ENCODE results near the gene GPR32.

Gene GPR32

DNA sequence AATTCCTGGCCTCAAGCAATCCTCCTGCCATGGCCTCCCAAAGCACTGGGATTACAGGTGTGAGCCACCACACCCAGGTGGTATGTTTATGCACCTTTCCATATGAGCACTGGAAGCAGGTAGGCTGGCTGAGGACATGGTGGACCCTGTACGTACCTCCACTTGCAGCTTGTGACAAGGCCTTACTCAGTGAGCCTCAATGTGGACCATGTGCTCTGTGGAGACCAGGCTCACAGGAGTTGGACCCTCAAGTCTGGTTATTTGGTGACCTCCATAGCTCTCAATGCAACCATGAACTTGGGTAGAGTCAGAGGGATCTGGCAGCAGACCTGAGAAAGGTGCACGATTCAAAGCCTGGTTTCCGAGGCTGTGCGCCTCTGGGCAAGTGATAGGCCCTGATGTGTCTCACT, 25.4 kb downstream of the GPR32 start:
- Histone ChIP-seq H3F3A (ENCODE audit: control insufficient read depth, insufficient read depth) (peaks cover 41% of the 10 kb centered on the region), H3K4me3 (ENCODE audit: low read length) (no peak overlapping the region), H3K36me3 (ENCODE audit: control insufficient read depth, low read length) (peaks cover 52% of the 10 kb centered on the region), H3K79me2 (ENCODE audit: control insufficient read depth, low read length) (peaks cover 16% of the 10 kb centered on the region), H3K27me3 (ENCODE audit: control insufficient read depth, low read length) (no peaks in the 10 kb centered on the region), H3K4me1 (ENCODE audit: control insufficient read depth, low read length) (peaks cover 23% of the 10 kb centered on the region), H3K27ac (ENCODE audit: low read depth, low read length) (0 out of 2 replicates have a peak overlapping the region, but pooled peaks have one; percentile 1), H3K4me2 (ENCODE audit: low read length) (no peak overlapping the region), H3K9me3 (ENCODE audit: control insufficient read depth, insufficient read depth, low read length) (no peaks in the 10 kb centered on the region), H4K20me1 (ENCODE audit: control insufficient read depth, insufficient read depth, low read depth, low read length) (peaks cover 12% of the 10 kb centered on the region; the same call in 1 of the 2 replicates), H3K9me2 (replicated peaks; ENCODE audit: control insufficient read depth, low read length) (no peaks in the 10 kb centered on the region)
- TF ChIP-seq, protein P1, sequence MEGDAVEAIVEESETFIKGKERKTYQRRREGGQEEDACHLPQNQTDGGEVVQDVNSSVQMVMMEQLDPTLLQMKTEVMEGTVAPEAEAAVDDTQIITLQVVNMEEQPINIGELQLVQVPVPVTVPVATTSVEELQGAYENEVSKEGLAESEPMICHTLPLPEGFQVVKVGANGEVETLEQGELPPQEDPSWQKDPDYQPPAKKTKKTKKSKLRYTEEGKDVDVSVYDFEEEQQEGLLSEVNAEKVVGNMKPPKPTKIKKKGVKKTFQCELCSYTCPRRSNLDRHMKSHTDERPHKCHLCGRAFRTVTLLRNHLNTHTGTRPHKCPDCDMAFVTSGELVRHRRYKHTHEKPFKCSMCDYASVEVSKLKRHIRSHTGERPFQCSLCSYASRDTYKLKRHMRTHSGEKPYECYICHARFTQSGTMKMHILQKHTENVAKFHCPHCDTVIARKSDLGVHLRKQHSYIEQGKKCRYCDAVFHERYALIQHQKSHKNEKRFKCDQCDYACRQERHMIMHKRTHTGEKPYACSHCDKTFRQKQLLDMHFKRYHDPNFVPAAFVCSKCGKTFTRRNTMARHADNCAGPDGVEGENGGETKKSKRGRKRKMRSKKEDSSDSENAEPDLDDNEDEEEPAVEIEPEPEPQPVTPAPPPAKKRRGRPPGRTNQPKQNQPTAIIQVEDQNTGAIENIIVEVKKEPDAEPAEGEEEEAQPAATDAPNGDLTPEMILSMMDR (IDR thresholded peaks at IDR 0.05; ENCODE audit: low read depth, low read length, poor library complexity, severe bottlenecking), result no peak
- no peak for TF ChIP-seq EZH2phosphoT487 (IDR thresholded peaks at IDR 0.05; ENCODE audit: borderline replicate concordance, low read length)

DNA sequence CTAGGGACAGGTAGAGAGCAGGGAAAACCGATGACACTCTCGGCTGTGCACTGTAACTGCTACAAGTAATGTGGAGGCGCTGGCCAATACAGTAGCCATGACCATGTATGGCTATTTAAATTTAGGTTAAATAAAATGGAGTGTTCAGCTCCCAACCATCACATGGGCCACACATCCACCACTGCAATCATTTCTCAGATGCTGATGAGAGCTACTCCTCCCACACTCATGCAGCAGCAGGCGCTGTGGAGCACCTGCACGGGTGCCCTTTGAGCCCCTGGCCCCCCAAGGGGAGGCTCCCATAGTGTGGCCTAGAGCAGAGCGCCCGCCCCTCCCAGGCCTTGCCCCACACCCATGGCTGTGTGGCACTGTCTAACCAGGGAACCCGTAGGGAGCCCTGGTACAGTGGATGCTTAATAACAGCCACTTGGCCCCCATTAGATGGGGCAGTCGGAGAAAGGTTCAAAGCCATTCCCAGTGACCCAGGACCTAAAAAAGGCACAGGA, 25.9 kb downstream of the GPR32 start:
- Histone ChIP-seq H3K27me3 (ENCODE audit: control insufficient read depth, low read length) (no peaks in the 10 kb centered on the region), H3K79me2 (ENCODE audit: control insufficient read depth, low read length) (peaks cover 21% of the 10 kb centered on the region), H3K4me3 (ENCODE audit: low read length) (no peak overlapping the region), H3F3A (ENCODE audit: control insufficient read depth, insufficient read depth) (peaks cover 41% of the 10 kb centered on the region), H3K9me2 (replicated peaks; ENCODE audit: control insufficient read depth, low read length) (no peaks in the 10 kb centered on the region), H3K4me1 (ENCODE audit: control insufficient read depth, low read length) (peaks cover 23% of the 10 kb centered on the region), H3K36me3 (ENCODE audit: control insufficient read depth, low read length) (peaks cover 57% of the 10 kb centered on the region), H3K4me2 (ENCODE audit: low read length) (no peak overlapping the region), H3K9me3 (ENCODE audit: control insufficient read depth, insufficient read depth, low read length) (no peaks in the 10 kb centered on the region), H3K27ac (ENCODE audit: low read depth, low read length) (0 out of 2 replicates have a peak overlapping the region, but pooled peaks have one; percentile 1), H4K20me1 (ENCODE audit: control insufficient read depth, insufficient read depth, low read depth, low read length) (peaks cover 14% of the 10 kb centered on the region)
- no peak for TF ChIP-seq EZH2phosphoT487 (IDR thresholded peaks at IDR 0.05; ENCODE audit: borderline replicate concordance, low read length)
- TF ChIP-seq, protein P1 (IDR thresholded peaks at IDR 0.05; ENCODE audit: low read depth, low read length, poor library complexity, severe bottlenecking), result peak; percentile 44

DNA sequence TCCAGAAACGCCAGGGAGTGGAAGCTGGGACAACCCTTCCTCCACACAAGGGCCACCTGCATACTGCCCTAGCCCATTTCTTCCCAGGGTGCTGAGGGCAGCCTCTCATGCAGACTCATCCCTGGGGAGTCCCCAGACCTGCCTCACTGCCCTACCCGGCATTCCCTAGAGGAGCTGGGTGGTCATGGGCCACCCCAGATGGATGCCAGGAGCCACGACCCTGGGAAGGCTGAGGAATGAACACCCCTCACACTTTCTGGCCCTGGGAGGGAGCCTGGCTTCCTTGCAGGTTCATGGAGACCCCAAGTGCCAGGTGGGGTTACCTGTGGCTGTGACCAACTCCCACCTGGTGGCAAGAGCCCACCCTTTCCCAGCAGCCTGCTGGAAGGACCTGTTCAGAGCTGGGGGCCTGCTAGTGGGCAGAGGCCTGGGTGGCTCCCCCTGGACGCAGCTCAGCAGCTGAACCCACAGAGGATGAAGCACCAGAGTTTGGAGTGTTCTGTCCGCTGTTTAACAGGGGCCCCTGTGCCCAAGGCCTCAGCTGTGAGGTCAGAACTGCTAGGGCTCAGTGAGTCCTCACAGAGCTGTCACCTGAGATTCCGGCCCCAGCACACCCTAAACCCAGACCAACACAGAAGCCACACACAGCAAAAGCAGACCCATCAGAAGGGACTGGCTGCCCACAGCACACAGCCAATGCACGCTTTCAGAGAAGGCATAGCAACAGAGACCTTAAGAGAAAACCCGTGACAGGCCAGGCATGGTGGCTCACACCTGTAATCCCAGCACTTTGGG, 26.6 kb downstream of the GPR32 start:
- Histone ChIP-seq H3K36me3 (ENCODE audit: control insufficient read depth, low read length) (peaks cover 61% of the 10 kb centered on the region), H4K20me1 (ENCODE audit: control insufficient read depth, insufficient read depth, low read depth, low read length) (peaks cover 17% of the 10 kb centered on the region), H3K9me2 (replicated peaks; ENCODE audit: control insufficient read depth, low read length) (no peaks in the 10 kb centered on the region), H3K9me3 (ENCODE audit: control insufficient read depth, insufficient read depth, low read length) (no peaks in the 10 kb centered on the region), H3K4me3 (ENCODE audit: low read length) (no peak overlapping the region), H3K4me2 (ENCODE audit: low read length) (no peak overlapping the region), H3K27me3 (ENCODE audit: control insufficient read depth, low read length) (no peaks in the 10 kb centered on the region), H3K27ac (ENCODE audit: low read depth, low read length) (no peak overlapping the region), H3F3A (ENCODE audit: control insufficient read depth, insufficient read depth) (peaks cover 41% of the 10 kb centered on the region), H3K79me2 (ENCODE audit: control insufficient read depth, low read length) (peaks cover 25% of the 10 kb centered on the region), H3K4me1 (ENCODE audit: control insufficient read depth, low read length) (peaks cover 23% of the 10 kb centered on the region)
- TF ChIP-seq, protein P1 (IDR thresholded peaks at IDR 0.05; ENCODE audit: low read depth, low read length, poor library complexity, severe bottlenecking), result no peak
- TF ChIP-seq EZH2phosphoT487 (IDR thresholded peaks at IDR 0.05; ENCODE audit: borderline replicate concordance, low read length), result no peak
